HCT116 (cell line): ENCODE results near the gene HOXB8. TPM values are rescaled to one million over a fixed set of nuclear protein-coding genes. Genes with fewer than 3 reads are reported as not detected.

Experiments
- ATAC-seq: fragments of 200-7000 bp; cut with Tn5 transposase; 2 replicates; pipeline ENCODE4 v1.9.1; 2020; ENCODE audit warnings: mild to moderate bottlenecking, moderate library complexity
- BruUV-seq: library from RNA; stranded (reverse); fragments of 400-500 nt; replicated peaks from 2 replicates; lab custom pipeline; 2021; lab: Mats Ljungman, UMichigan
- CTCF ChIA-PET: fragments of 300-600 bp; sonication (Branson Sonifier 250); formaldehyde crosslinking; loops from one replicate; lab custom pipeline; 2021; ENCODE audit warnings: antibody characterized with exemption; lab: Charles Lee
- POLR2A ChIA-PET: fragments of 300-600, 350-600 bp; sonication (Branson Sonifier 250); formaldehyde crosslinking; loops from one replicate; lab custom pipeline; 2021; ENCODE audit warnings: antibody characterized with exemption; lab: Charles Lee
- RAD21 ChIA-PET, 2 experiments: fragments of 300-600 bp; sonication (Branson Sonifier 250); formaldehyde crosslinking; loops; one replicate each; lab custom pipeline; 2023; ENCODE audit warnings: low total read pairs in 2 of 2; ENCODE audit not compliant: uncharacterized antibody in 2 of 2, unreplicated experiment in 2 of 2, low non-redundant PET in 1 of 2; lab: Charles Lee
- DNase-seq: peaks from one replicate; pipeline ENCODE4 v3.0.0-alpha.2; 2010; ENCODE audit warnings: low read depth, low spot score
- H2AFZ ChIP-seq: fragments of 200-600 bp; shearing (Covaris generic), sonication (generic); 2 replicates; pipeline ENCODE4 v1.6.1; 2017; ENCODE audit warnings: low read depth, mixed run types, mixed read lengths, antibody characterized with exemption, low read length; ENCODE audit not compliant: poor library complexity, severe bottlenecking
- H3K27ac ChIP-seq: 2 replicates; pipeline ENCODE4 v1.5.1; 2012; ENCODE audit warnings: low read depth, low read length
- H3K27me3 ChIP-seq: fragments of 200-600 bp; sonication (generic); 2 replicates; pipeline ENCODE4 v1.6.1; 2016; ENCODE audit warnings: mixed run types, low read length, mixed read lengths; ENCODE audit not compliant: insufficient read depth
- H3K36me3 ChIP-seq, 2 experiments: fragments of 200-500 bp in 1 of 2; fragments of 200-600 bp in 1 of 2; sonication (Bioruptor generic) in 1 of 2; sonication (generic) in 1 of 2; 2 replicates each; pipeline versions ENCODE4 v1.5.1 to v1.6.1; 2014 to 2016; ENCODE audit warnings: low read length in 2 of 2, inconsistent platforms in 1 of 2, mixed read lengths in 1 of 2, mixed run types in 1 of 2; ENCODE audit not compliant: insufficient read depth in 2 of 2, control insufficient read depth in 1 of 2
- H3K4me1 ChIP-seq, 2 experiments: fragments of 200-600 bp in 1 of 2; sonication (generic) in 1 of 2; 2 replicates each; pipeline versions ENCODE4 v1.5.1 to v1.6.1; 2012 to 2017; ENCODE audit warnings: low read length in 2 of 2, inconsistent platforms in 1 of 2, mild to moderate bottlenecking in 1 of 2, mixed read lengths in 1 of 2, mixed run types in 1 of 2, moderate library complexity in 1 of 2; ENCODE audit not compliant: insufficient read depth in 2 of 2, control insufficient read depth in 1 of 2
- H3K4me2 ChIP-seq: fragments of 200-600 bp; sonication (generic); 2 replicates; pipeline ENCODE4 v1.6.1; 2017; ENCODE audit warnings: mixed run types, low read length, mixed read lengths
- H3K4me3 ChIP-seq, 2 experiments: fragments of 200-600 bp in 1 of 2; sonication (generic) in 1 of 2; replicated peaks in 1 of 2; 2 replicates each; pipeline ENCODE4 v1.5.1; 2011 to 2016; ENCODE audit warnings: low read length in 2 of 2, control low read depth in 1 of 2, low read depth in 1 of 2, mild to moderate bottlenecking in 1 of 2, mixed read lengths in 1 of 2, mixed run types in 1 of 2
- H3K79me2 ChIP-seq: fragments of 200-600 bp; sonication (generic); 2 replicates; pipeline ENCODE4 v1.6.1; 2017; ENCODE audit warnings: mild to moderate bottlenecking, mixed run types, low read length, moderate library complexity, mixed read lengths; ENCODE audit not compliant: insufficient read depth
- H3K9ac ChIP-seq: fragments of 200-600 bp; sonication (generic); 2 replicates; pipeline ENCODE4 v1.6.1; 2016; ENCODE audit warnings: low read length, mixed read lengths
- H3K9me2 ChIP-seq: fragments of 200-600 bp; sonication (generic), shearing (Covaris generic); 2 replicates; pipeline ENCODE4 v1.6.1; 2017; ENCODE audit warnings: mixed run types, mild to moderate bottlenecking, moderate library complexity; ENCODE audit not compliant: insufficient read depth
- H3K9me3 ChIP-seq, 2 experiments: fragments of 200-500 bp in 1 of 2; fragments of 200-600 bp in 1 of 2; sonication (Bioruptor generic) in 1 of 2; sonication (generic) in 1 of 2; 2 replicates each; pipeline ENCODE4 v1.6.1; 2014 to 2017; ENCODE audit warnings: low read length in 2 of 2, mixed read lengths in 2 of 2, inconsistent platforms in 1 of 2, low read depth in 1 of 2, mild to moderate bottlenecking in 1 of 2, mixed run types in 1 of 2, moderate library complexity in 1 of 2; ENCODE audit not compliant: control insufficient read depth in 1 of 2, insufficient read depth in 1 of 2
- H4K20me1 ChIP-seq: fragments of 200-600 bp; sonication (generic), shearing (Covaris generic); 2 replicates; pipeline ENCODE4 v1.6.1; 2017; ENCODE audit warnings: mixed run types, mild to moderate bottlenecking, moderate library complexity; ENCODE audit not compliant: insufficient read depth
- EGR1 ChIP-seq: IDR thresholded peaks from 2 replicates; pipeline ENCODE4 v1.6.1; 2012; ENCODE audit warnings: low read depth
- ELF1 ChIP-seq: IDR thresholded peaks from 2 replicates; pipeline ENCODE4 v1.6.1; 2012; ENCODE audit warnings: low read depth, borderline replicate concordance
- EZH2 ChIP-seq: fragments of 200-600 bp; sonication (generic); IDR thresholded peaks from 2 replicates; pipeline ENCODE4 v1.6.1; 2017; ENCODE audit warnings: antibody characterized with exemption, mixed run types
- POLR2A ChIP-seq: IDR thresholded peaks from 2 replicates; pipeline ENCODE4 v1.7.0; 2011; ENCODE audit warnings: borderline replicate concordance; ENCODE audit not compliant: insufficient read depth, insufficient read length; ENCODE audit errors: extremely low read depth
- POLR2AphosphoS5 ChIP-seq: IDR thresholded peaks from 2 replicates; pipeline ENCODE4 v1.6.1; 2011; ENCODE audit warnings: mild to moderate bottlenecking, low read depth, low read length, moderate library complexity
- RAD21 ChIP-seq: IDR thresholded peaks from 2 replicates; pipeline ENCODE4 v1.6.1; 2012; ENCODE audit warnings: low read depth, mild to moderate bottlenecking
- TCF7L2 ChIP-seq: IDR thresholded peaks from 2 replicates; pipeline ENCODE4 v1.7.0; 2011; ENCODE audit warnings: borderline replicate concordance, inconsistent platforms; ENCODE audit not compliant: insufficient read depth, insufficient read length; ENCODE audit errors: extremely low read depth
- intact Hi-C: fragments of 100-400 bp; cut with micrococcal nuclease; formaldehyde crosslinking; loops from 2 replicates; pipeline ENCODE4 v1.10.0; 2022
- total RNA-seq: library from RNA; stranded (reverse); gene quantifications from one replicate; pipeline ENCODE4 v1.2.1, GENCODE V29; 2021; ENCODE audit not compliant: unreplicated experiment
- TF ChIP-seq, protein P1 (sequence below): IDR thresholded peaks from 2 replicates; pipeline ENCODE4 v1.6.1; 2011; ENCODE audit warnings: mild to moderate bottlenecking, low read length, moderate library complexity; ENCODE audit not compliant: insufficient replicate concordance; ENCODE audit errors: extremely low read depth

Gene HOXB8
- total RNA-seq, 1 experiment from 2014 or later: 44.7 TPM

DNA sequence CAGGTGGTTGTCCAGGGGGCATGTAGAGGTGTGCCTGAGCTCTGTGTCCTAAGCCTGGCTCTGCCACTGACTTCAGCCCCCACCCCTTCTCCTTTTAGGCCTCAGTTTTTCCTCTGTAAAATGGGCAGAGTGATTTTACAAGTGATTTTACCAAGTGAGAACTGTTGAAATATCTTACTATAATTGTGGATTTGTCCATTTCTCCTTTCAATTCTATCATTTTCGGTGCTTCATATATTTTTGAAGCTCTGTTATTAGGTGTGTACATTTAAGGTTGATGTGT is 32.8 kb upstream of the HOXB8 start:
- no peaks in the 10 kb centered on the region for H4K20me1 ChIP-seq
- H3K9ac ChIP-seq: peak overlapping the region; percentile 94
- peaks cover 41% of the 10 kb centered on the region for H3K79me2 ChIP-seq
- no peak overlapping the region for H2AFZ ChIP-seq
- H3K4me1 ChIP-seq: peaks cover 9 to 29% of the 10 kb centered on the region in 2 experiments; a peak in 3 of 4 replicates
- no peak for DNase-seq
- H3K27me3 ChIP-seq: no peaks in the 10 kb centered on the region
- TF ChIP-seq ELF1: no peak
- TF ChIP-seq, all 23 proteins: peak for 0
- POLR2A ChIA-PET: interaction anchor here (1.6 kb wide), 1 partner anchor 23 kb away, joined by 4 read pairs; no protein-coding TSS in a partner anchor
- BruUV-seq: no TSS peak
- Histone ChIP-seq H3K4me2 (peak overlapping the region; percentile 90), H3K4me3 (peak overlapping the region; percentile 96), H3K9me3 (no peaks in the 10 kb centered on the region), H3K36me3 (peaks cover 0 to 10% of the 10 kb centered on the region in 2 experiments; a peak in 1 of 4 replicates), H3K27ac (peak overlapping the region; percentile 99), H3K9me2 (no peaks in the 10 kb centered on the region)
- intact Hi-C loops: no loop called here
- RAD21 ChIA-PET: no interaction called here
- CTCF ChIA-PET: interaction anchor here (1.9 kb wide), 1 partner anchor 24 kb away, joined by 4 read pairs; no protein-coding TSS in a partner anchor
- peak; percentile 2; the same call in 1 of the 2 replicates for ATAC-seq

DNA sequence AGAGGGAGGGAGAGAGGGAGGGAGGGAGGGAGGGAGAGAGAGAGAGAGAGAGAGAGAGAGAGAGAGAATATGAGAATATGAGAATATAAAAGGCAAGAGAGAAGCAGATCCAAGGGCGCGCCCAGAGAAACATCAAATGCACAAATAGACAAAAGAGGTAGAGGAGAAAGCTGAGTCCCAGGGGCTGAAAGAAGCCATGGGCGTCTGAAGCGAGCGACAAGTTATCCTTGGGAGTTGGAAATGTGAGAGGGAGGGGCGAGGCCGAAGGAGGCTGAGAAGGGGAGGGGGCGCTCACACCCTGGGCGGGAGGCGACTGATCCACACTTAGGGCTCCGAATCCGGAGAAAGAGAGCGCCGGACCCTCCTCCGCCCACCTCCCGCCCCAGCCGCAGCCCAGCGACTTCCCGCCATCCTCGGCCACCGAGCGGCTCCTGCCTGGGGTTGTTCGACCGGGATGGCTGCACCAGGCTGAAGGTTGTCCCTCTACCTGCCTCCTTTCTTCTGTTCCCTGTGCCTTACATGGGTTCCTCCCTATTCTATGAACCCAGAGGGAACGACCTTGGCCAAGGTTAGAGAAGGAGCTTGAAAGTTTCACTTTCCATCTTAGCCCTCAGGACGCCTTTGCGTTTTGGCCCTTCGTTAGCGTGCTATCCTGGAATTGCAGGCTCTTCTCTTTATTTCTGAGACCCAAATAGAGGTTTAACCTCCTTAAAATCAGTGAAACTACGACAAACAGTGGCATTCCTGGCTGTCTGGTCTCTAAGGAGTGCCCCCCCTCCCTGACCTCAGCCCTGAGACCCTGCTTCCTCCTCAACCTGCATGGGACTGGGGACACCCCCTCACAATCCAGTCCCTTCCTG is 32.2 kb upstream of the HOXB8 start:
- H3K27ac ChIP-seq: peak overlapping the region; percentile 99
- H3K36me3 ChIP-seq: peaks cover 0 to 14% of the 10 kb centered on the region in 2 experiments; a peak in 1 of 4 replicates
- BruUV-seq: TSS peak; percentile 55
- peak overlapping the region; percentile 90 for H3K4me2 ChIP-seq
- intact Hi-C loops: no loop called here
- DNase-seq: no peak
- TF ChIP-seq EGR1: no peak; the same call in 1 of the 2 replicates
- no peak for TF ChIP-seq ELF1
- peak; percentile 43 for TF ChIP-seq POLR2A
- peak; percentile 41; the same call in 1 of the 2 replicates for TF ChIP-seq POLR2AphosphoS5
- TF ChIP-seq, protein P1, sequence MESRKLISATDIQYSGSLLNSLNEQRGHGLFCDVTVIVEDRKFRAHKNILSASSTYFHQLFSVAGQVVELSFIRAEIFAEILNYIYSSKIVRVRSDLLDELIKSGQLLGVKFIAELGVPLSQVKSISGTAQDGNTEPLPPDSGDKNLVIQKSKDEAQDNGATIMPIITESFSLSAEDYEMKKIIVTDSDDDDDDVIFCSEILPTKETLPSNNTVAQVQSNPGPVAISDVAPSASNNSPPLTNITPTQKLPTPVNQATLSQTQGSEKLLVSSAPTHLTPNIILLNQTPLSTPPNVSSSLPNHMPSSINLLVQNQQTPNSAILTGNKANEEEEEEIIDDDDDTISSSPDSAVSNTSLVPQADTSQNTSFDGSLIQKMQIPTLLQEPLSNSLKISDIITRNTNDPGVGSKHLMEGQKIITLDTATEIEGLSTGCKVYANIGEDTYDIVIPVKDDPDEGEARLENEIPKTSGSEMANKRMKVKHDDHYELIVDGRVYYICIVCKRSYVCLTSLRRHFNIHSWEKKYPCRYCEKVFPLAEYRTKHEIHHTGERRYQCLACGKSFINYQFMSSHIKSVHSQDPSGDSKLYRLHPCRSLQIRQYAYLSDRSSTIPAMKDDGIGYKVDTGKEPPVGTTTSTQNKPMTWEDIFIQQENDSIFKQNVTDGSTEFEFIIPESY: no peak
- no peak for TF ChIP-seq EZH2
- TF ChIP-seq RAD21: no peak
- TF ChIP-seq TCF7L2: peak; percentile 3
- TF ChIP-seq, all 23 proteins: peak for 3
- ChIA-PET CTCF (interaction anchor here (0.7 to 1.9 kb wide), 2 partner anchors 24 to 237 kb away, joined by 3 to 4 read pairs; no protein-coding TSS in a partner anchor), RAD21 (no interaction called here), POLR2A (interaction anchor here (1.6 kb wide), 1 partner anchor 24 kb away, joined by 4 read pairs; no protein-coding TSS in a partner anchor)
- peaks cover 47% of the 10 kb centered on the region for H3K79me2 ChIP-seq
- H3K9ac ChIP-seq: peak overlapping the region; percentile 94
- H3K27me3 ChIP-seq: no peaks in the 10 kb centered on the region
- peak; percentile 50 for ATAC-seq
- H4K20me1 ChIP-seq: no peaks in the 10 kb centered on the region
- H2AFZ ChIP-seq: peak overlapping the region; percentile 52
- no peaks in the 10 kb centered on the region for H3K9me3 ChIP-seq
- peak overlapping the region; percentile 96 for H3K4me3 ChIP-seq
- H3K4me1 ChIP-seq: peaks cover 9 to 29% of the 10 kb centered on the region in 2 experiments; a peak in 3 of 4 replicates
- no peaks in the 10 kb centered on the region for H3K9me2 ChIP-seq
